Measurements from ENCODE around the gene PSME4. TPM values are rescaled to one million over a fixed set of nuclear protein-coding genes. Genes with fewer than 3 reads are reported as not detected.
A peak's percentile ranks its signal among the peaks of the same experiment; 100 is the strongest.

Gene PSME4
- polyA plus RNA-seq, 1 donor from 2014 or later = 6.3 TPM

GRCh38 chr2:53881360-53881759 lies 89.4 kb downstream of the PSME4 start:
- no peaks in the 10 kb centered on the region for H3K9me3 Mint-ChIP-seq
- H3K27me3 Mint-ChIP-seq = no peaks in the 10 kb centered on the region
- no peak overlapping the region for H3K4me3 Mint-ChIP-seq
- peaks cover 0 to 2% (median 0%) of the 10 kb centered on the region in 3 donors for H3K4me1 Mint-ChIP-seq
- H3K27ac Mint-ChIP-seq = no peak overlapping the region
- H3K36me3 Mint-ChIP-seq = peaks cover 7% of the 10 kb centered on the region

- Mint-ChIP-seq H3K9me3 (no peaks in the 10 kb centered on the region), H3K4me3 (no peak overlapping the region), H3K4me1 (peaks cover 0 to 2% (median 0%) of the 10 kb centered on the region in 3 donors), H3K36me3 (peaks cover 6% of the 10 kb centered on the region), H3K27ac (peak overlapping the region in 1 of 3 donors; percentile 56), H3K27me3 (no peaks in the 10 kb centered on the region)
These were observed 90.0 kb downstream of the PSME4 start for GRCh38 chr2:53880756-53881155.

GRCh38 chr2:53877556-53877955 lies 93.2 kb downstream of the PSME4 start:
- peaks cover 0 to under 1% (median 0%) of the 10 kb centered on the region in 3 donors for H3K4me1 Mint-ChIP-seq
- H3K27me3 Mint-ChIP-seq = no peaks in the 10 kb centered on the region
- no peaks in the 10 kb centered on the region for H3K9me3 Mint-ChIP-seq
- H3K36me3 Mint-ChIP-seq = peaks cover 2% of the 10 kb centered on the region
- H3K27ac Mint-ChIP-seq = no peak overlapping the region
- no peak overlapping the region for H3K4me3 Mint-ChIP-seq

- Mint-ChIP-seq H3K27ac (no peak overlapping the region), H3K4me3 (no peak overlapping the region), H3K4me1 (no peaks in the 10 kb centered on the region), H3K36me3 (peaks cover 2% of the 10 kb centered on the region), H3K9me3 (no peaks in the 10 kb centered on the region), H3K27me3 (no peaks in the 10 kb centered on the region)
These were observed 93.7 kb downstream of the PSME4 start for GRCh38 chr2:53877112-53877511.

GRCh38 chr2:53874401-53874950 lies 96.3 kb downstream of the PSME4 start:
- no peaks in the 10 kb centered on the region for H3K36me3 Mint-ChIP-seq

GRCh38 chr2:53867773-53868172 lies 103.0 kb downstream of the PSME4 start:
- no peaks in the 10 kb centered on the region for H3K4me1 Mint-ChIP-seq
- H3K27ac Mint-ChIP-seq = peak overlapping the region in 2 of 3 donors; percentile 23 to 27
- peaks cover 8% of the 10 kb centered on the region for H3K36me3 Mint-ChIP-seq
- no peaks in the 10 kb centered on the region for H3K9me3 Mint-ChIP-seq
- H3K4me3 Mint-ChIP-seq = no peak overlapping the region
- no peaks in the 10 kb centered on the region for H3K27me3 Mint-ChIP-seq

More at GRCh38 chr2:53874401-53874950, 96.3 kb downstream of the PSME4 start:
- H3K4me1 Mint-ChIP-seq = no peaks in the 10 kb centered on the region
- H3K9me3 Mint-ChIP-seq = no peaks in the 10 kb centered on the region
- no peaks in the 10 kb centered on the region for H3K27me3 Mint-ChIP-seq
- H3K27ac Mint-ChIP-seq = no peak overlapping the region
- H3K4me3 Mint-ChIP-seq = peak overlapping the region in 1 of 4 donors; percentile 52

GRCh38 chr2:53867169-53867568 lies 103.6 kb downstream of the PSME4 start:
- Mint-ChIP-seq H3K27me3 (no peaks in the 10 kb centered on the region), H3K4me3 (no peak overlapping the region)

GRCh38 chr2:53865962-53866361 lies 104.8 kb downstream of the PSME4 start:
- Mint-ChIP-seq H3K36me3 (peaks cover 8% of the 10 kb centered on the region), H3K4me3 (no peak overlapping the region), H3K4me1 (peaks cover 0 to 1% (median 0%) of the 10 kb centered on the region in 3 donors), H3K27ac (no peak overlapping the region), H3K9me3 (no peaks in the 10 kb centered on the region), H3K27me3 (no peaks in the 10 kb centered on the region)

More at GRCh38 chr2:53867169-53867568, 103.6 kb downstream of the PSME4 start:
- no peaks in the 10 kb centered on the region for H3K4me1 Mint-ChIP-seq
- peaks cover 8% of the 10 kb centered on the region for H3K36me3 Mint-ChIP-seq
- H3K27ac Mint-ChIP-seq = peak overlapping the region in 1 of 3 donors; percentile 23
- no peaks in the 10 kb centered on the region for H3K9me3 Mint-ChIP-seq

GRCh38 chr2:53865264-53865663 lies 105.5 kb downstream of the PSME4 start:
- Mint-ChIP-seq H3K27me3 (no peaks in the 10 kb centered on the region), H3K27ac (peak overlapping the region in 1 of 3 donors; percentile 7), H3K36me3 (peaks cover 12% of the 10 kb centered on the region), H3K9me3 (no peaks in the 10 kb centered on the region), H3K4me3 (no peak overlapping the region), H3K4me1 (peaks cover 0 to 1% (median 0%) of the 10 kb centered on the region in 3 donors)

GRCh38 chr2:53863538-53864227 lies 107.1 kb downstream of the PSME4 start:
- H3K27ac Mint-ChIP-seq = peak overlapping the region in 1 of 3 donors; percentile 59
- no peaks in the 10 kb centered on the region for H3K27me3 Mint-ChIP-seq
- no peak overlapping the region for H3K4me3 Mint-ChIP-seq
- no peaks in the 10 kb centered on the region for H3K9me3 Mint-ChIP-seq
- peaks cover 11% of the 10 kb centered on the region for H3K36me3 Mint-ChIP-seq
- peaks cover 0 to 1% (median 0%) of the 10 kb centered on the region in 3 donors for H3K4me1 Mint-ChIP-seq

GRCh38 chr2:53861824-53862223 lies 109.0 kb downstream of the PSME4 start:
- H3K36me3 Mint-ChIP-seq = peaks cover 10% of the 10 kb centered on the region
- no peaks in the 10 kb centered on the region for H3K27me3 Mint-ChIP-seq
- H3K27ac Mint-ChIP-seq = peak overlapping the region in 1 of 3 donors; percentile 17
- H3K4me1 Mint-ChIP-seq = peaks cover 0 to 1% (median 0%) of the 10 kb centered on the region in 3 donors
- H3K4me3 Mint-ChIP-seq = no peak overlapping the region
- H3K9me3 Mint-ChIP-seq = no peaks in the 10 kb centered on the region

- no peaks in the 10 kb centered on the region for H3K9me3 Mint-ChIP-seq
- no peaks in the 10 kb centered on the region for H3K27me3 Mint-ChIP-seq
- H3K36me3 Mint-ChIP-seq = peaks cover 4% of the 10 kb centered on the region
- no peak within 1 kb of the TSS for H3K4me3 Mint-ChIP-seq
- peaks cover 0 to 1% (median 0%) of the 10 kb centered on the region in 3 donors for H3K4me1 Mint-ChIP-seq
- H3K27ac Mint-ChIP-seq = no peak within 1 kb of the TSS
These were observed 111.3 kb downstream of the PSME4 start, which contains the start of gene GPR75 for GRCh38 chr2:53859206-53860181. Gene GPR75, minus strand, starts transcription at chr2:53859967. Its CDS starts 5,211 bp downstream, at chr2:53854756.

GRCh38 chr2:53856272-53856671 lies 114.5 kb downstream of the PSME4 start:
- no peak overlapping the region for H3K27ac Mint-ChIP-seq
- no peaks in the 10 kb centered on the region for H3K4me1 Mint-ChIP-seq
- no peak overlapping the region for H3K4me3 Mint-ChIP-seq
- no peaks in the 10 kb centered on the region for H3K9me3 Mint-ChIP-seq
- peaks cover 11% of the 10 kb centered on the region for H3K36me3 Mint-ChIP-seq
- no peaks in the 10 kb centered on the region for H3K27me3 Mint-ChIP-seq

- peak overlapping the region in 1 of 3 donors; percentile 60 for H3K27ac Mint-ChIP-seq
- H3K36me3 Mint-ChIP-seq = peaks cover 10% of the 10 kb centered on the region
- no peaks in the 10 kb centered on the region for H3K4me1 Mint-ChIP-seq
These were observed 116.1 kb downstream of the PSME4 start for GRCh38 chr2:53854678-53855077.

GRCh38 chr2:53852532-53852931 lies 118.3 kb downstream of the PSME4 start:
- H3K27ac Mint-ChIP-seq = no peak overlapping the region
- no peaks in the 10 kb centered on the region for H3K9me3 Mint-ChIP-seq
- no peaks in the 10 kb centered on the region for H3K27me3 Mint-ChIP-seq
- H3K4me3 Mint-ChIP-seq = no peak overlapping the region
- H3K4me1 Mint-ChIP-seq = peaks cover 0 to 5% (median 2%) of the 10 kb centered on the region in 3 donors
- peaks cover 15% of the 10 kb centered on the region for H3K36me3 Mint-ChIP-seq

More at GRCh38 chr2:53854678-53855077, 116.1 kb downstream of the PSME4 start:
- Mint-ChIP-seq H3K4me3 (no peak overlapping the region), H3K9me3 (no peaks in the 10 kb centered on the region), H3K27me3 (no peaks in the 10 kb centered on the region)

Data from IgD-negative memory B cell (primary cell).